ENCODE results near the gene BMP15. TPM values are rescaled to one million over a fixed set of nuclear protein-coding genes. Genes with fewer than 3 reads are reported as not detected.

BMP15 gene
- total RNA-seq, 4 donors from 2014 or later: not detected

DNA sequence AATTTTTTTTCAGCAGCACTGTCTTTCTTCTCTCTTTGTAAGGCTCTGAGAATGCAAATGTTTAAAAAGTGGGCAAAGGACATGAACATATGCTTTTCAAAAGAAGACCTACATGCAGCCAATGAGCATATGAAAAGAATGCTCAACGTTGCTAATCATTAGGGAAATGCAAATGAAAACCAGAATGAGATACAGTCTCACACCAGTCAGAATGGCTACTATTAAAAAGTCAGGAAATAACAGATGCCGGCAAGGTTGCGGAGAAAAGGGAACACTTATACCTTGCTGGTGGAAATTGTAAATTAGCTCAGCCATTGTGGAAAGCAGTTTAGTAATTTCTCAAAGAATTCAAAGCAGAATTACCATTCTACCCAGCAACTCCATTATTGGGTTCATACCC lies 51.6 kb downstream of the BMP15 start:
- Histone ChIP-seq H3K4me3 (replicated peaks in 1 of 3) (no peak overlapping the region), H3K9me3 (no peaks in the 10 kb centered on the region), H3K4me1 (no peaks in the 10 kb centered on the region), H3K36me3 (no peaks in the 10 kb centered on the region), H3K27me3 (no peaks in the 10 kb centered on the region), H3K27ac (no peak overlapping the region)
- no peak for TF ChIP-seq POLR2A (IDR thresholded peaks at IDR 0.05)
- TF ChIP-seq, protein P1, sequence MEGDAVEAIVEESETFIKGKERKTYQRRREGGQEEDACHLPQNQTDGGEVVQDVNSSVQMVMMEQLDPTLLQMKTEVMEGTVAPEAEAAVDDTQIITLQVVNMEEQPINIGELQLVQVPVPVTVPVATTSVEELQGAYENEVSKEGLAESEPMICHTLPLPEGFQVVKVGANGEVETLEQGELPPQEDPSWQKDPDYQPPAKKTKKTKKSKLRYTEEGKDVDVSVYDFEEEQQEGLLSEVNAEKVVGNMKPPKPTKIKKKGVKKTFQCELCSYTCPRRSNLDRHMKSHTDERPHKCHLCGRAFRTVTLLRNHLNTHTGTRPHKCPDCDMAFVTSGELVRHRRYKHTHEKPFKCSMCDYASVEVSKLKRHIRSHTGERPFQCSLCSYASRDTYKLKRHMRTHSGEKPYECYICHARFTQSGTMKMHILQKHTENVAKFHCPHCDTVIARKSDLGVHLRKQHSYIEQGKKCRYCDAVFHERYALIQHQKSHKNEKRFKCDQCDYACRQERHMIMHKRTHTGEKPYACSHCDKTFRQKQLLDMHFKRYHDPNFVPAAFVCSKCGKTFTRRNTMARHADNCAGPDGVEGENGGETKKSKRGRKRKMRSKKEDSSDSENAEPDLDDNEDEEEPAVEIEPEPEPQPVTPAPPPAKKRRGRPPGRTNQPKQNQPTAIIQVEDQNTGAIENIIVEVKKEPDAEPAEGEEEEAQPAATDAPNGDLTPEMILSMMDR (IDR thresholded peaks at IDR 0.05): no peak
- intact Hi-C loops (cut with DNase I): no loop called here
- 59 to 72% methylated on average over 3 of the region's 3 CpGs for WGBS, 2 donors
- no peak for DNase-seq

DNA sequence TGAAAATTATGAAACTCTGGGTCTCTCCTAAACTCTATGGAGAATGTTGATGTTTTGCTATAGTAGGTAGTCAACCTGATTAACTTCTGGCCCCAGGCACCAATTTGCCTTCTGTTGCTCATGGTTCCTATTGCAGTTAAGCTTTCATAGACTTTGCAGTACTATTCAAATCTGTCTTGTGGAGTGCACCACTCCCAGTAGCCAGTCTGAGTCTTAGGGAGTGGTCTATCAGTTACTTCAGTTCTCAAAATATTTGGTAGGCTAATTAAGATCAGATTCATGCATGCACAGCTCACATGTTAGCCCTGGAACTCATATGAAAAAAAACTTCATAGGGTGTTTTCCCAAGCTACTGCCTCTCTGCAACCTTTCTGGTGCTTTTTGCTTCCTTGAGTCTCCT lies 53.3 kb downstream of the BMP15 start:
- Histone ChIP-seq H3K36me3 (no peaks in the 10 kb centered on the region), H3K9me3 (no peaks in the 10 kb centered on the region), H3K27me3 (no peaks in the 10 kb centered on the region), H3K4me3 (replicated peaks in 1 of 3) (no peak overlapping the region), H3K4me1 (no peaks in the 10 kb centered on the region), H3K27ac (no peak overlapping the region)
- intact Hi-C loops (cut with DNase I): no loop called here
- no peak for DNase-seq
- TF ChIP-seq, protein P1 (IDR thresholded peaks at IDR 0.05): no peak
- no peak for TF ChIP-seq POLR2A (IDR thresholded peaks at IDR 0.05)

Other genes with a start within 250 kb of the BMP15 start
- 10 to 100 TPM in 1 of 4 donors, 1 to 10 TPM in 3; 4.1 to 10.8 (median 6.9) TPM for gene SHROOM4, start 96.5 kb upstream of the BMP15 start, total RNA-seq